Thyroid gland (tissue), 4 donors: ENCODE measurements around the gene CEP170B.

ENCODE experiments used
- POLR2A ChIP-seq, 2 donors: fragments of 450-650 bp; IDR thresholded peaks; one replicate each; pipeline ENCODE4 v1.6.1; 2017; ENCODE audit warnings: antibody characterized with exemption in 2 of 2, mild to moderate bottlenecking in 2 of 2, moderate library complexity in 1 of 2
- TF ChIP-seq, protein P1 (sequence below), 6 experiments: fragments of 200-600 bp in 3 of 6; fragments of 450-650 bp in 3 of 6; sonication (generic) in 3 of 6; IDR thresholded peaks; one replicate each; pipeline ENCODE4 v1.5.1; 2016 to 2019; ENCODE audit warnings: antibody characterized with exemption in 6 of 6, mild to moderate bottlenecking in 2 of 6, inconsistent platforms in 1 of 6, moderate library complexity in 1 of 6

- TF ChIP-seq, protein P1, sequence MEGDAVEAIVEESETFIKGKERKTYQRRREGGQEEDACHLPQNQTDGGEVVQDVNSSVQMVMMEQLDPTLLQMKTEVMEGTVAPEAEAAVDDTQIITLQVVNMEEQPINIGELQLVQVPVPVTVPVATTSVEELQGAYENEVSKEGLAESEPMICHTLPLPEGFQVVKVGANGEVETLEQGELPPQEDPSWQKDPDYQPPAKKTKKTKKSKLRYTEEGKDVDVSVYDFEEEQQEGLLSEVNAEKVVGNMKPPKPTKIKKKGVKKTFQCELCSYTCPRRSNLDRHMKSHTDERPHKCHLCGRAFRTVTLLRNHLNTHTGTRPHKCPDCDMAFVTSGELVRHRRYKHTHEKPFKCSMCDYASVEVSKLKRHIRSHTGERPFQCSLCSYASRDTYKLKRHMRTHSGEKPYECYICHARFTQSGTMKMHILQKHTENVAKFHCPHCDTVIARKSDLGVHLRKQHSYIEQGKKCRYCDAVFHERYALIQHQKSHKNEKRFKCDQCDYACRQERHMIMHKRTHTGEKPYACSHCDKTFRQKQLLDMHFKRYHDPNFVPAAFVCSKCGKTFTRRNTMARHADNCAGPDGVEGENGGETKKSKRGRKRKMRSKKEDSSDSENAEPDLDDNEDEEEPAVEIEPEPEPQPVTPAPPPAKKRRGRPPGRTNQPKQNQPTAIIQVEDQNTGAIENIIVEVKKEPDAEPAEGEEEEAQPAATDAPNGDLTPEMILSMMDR (IDR thresholded peaks at IDR 0.05): no peak
- no peak for TF ChIP-seq POLR2A (IDR thresholded peaks at IDR 0.05)
Measured at GRCh38 chr14:104869669-104870367, 4.8 kb downstream of the CEP170B start.
